Measurements from ENCODE around the gene PSAPL1.

PSAPL1 gene

GRCh38 chr4:7430368-7430964, 4.3 kb downstream of the PSAPL1 start:
- DNase-seq = no peak

- no peak for DNase-seq
Observed at GRCh38 chr4:7429601-7430078, 5.1 kb downstream of the PSAPL1 start.

DNA sequence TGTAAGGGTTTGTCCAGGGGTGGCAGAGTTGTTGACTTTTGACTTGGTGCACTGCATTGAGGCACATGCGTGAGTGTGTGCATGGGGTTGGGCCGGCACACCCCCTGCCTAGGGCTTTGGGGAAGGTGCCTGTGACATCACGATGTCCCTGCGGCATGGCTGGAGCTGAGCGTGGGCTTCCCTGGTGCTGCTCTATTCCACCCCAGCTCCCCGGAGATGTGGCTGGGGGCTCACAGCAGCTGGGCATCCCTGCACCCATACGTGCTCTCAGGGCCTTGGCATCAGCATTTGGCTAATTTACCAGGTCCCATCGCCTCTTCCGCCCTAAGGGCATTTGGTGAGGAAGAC, 5.7 kb downstream of the PSAPL1 start:
- DNase-seq = no peak

DNA sequence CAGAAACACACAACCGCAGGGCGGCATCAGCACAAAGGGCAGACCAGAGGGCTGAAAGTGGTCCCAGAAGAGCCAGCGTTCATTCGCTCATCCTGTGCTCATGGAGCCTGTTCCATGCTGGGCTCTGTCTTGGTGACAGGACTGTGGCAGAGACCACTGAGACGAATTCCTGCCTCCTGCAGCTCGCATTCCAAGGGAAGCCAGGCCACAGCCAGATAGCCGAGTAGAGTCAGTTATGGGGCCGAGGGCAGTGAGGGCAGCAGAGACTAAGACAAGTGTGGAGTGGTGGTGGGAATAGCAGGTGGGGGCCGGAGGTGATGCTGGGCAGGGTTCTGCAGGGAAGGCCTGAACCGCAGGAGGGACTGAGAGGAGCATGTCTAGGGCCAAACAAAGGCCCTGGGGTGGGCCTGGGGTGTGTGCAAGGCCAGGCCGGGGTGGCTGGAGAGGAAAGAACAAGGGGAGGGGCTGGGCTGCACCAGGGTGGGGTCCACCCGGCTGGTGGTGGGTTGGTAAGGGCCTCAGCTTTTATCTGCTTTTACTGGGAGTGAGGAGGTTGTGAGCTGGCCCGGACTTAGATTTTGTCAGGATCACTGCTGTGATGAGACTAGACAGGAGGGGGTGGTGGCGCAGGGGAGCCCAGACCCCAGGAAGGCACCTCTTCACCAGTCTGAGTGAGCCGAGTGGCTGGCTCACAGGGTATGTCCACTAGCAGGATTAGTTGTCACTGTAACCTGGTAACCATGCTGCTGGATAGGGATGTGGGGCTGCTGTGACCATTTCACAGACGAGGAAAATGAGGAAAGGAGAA, 6.3 kb downstream of the PSAPL1 start:
- DNase-seq = no peak

GRCh38 chr4:7427831-7428260, 6.9 kb downstream of the PSAPL1 start:
- DNase-seq = no peak

GRCh38 chr4:7427361-7427760, 7.4 kb downstream of the PSAPL1 start:
- no peak for DNase-seq

DNA sequence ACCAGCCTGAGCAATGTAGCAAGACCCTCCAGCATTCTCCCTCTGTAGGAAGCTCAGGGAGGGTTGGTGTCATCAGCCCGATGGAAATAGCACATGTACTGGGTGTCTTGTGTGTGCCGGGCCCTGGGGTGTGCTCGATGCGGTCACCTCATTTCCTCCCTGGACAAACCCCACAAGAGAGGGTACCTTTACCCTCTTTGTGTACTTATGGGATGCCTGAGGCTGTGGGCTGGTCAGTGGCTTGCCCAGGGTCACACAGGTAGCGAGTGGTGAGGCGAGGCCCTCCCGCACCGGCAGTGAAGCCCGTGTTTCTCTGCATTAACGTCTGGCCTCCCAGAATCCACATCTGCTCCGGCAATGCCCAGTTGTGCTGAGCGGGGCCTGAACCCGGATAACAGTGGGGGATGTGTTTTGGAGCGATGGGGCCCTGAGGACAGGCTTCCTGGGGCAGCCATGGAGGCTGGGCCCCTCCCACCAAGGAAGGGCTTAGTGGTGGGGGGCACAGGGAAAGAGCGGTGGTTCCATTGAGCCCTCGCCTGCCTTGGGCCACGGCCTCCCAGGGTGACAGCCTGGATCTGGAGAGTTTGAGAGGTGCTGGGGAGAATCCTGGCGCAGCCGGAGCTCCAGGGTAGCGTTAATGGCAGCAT, 8.1 kb downstream of the PSAPL1 start:
- DNase-seq = no peak

DNA sequence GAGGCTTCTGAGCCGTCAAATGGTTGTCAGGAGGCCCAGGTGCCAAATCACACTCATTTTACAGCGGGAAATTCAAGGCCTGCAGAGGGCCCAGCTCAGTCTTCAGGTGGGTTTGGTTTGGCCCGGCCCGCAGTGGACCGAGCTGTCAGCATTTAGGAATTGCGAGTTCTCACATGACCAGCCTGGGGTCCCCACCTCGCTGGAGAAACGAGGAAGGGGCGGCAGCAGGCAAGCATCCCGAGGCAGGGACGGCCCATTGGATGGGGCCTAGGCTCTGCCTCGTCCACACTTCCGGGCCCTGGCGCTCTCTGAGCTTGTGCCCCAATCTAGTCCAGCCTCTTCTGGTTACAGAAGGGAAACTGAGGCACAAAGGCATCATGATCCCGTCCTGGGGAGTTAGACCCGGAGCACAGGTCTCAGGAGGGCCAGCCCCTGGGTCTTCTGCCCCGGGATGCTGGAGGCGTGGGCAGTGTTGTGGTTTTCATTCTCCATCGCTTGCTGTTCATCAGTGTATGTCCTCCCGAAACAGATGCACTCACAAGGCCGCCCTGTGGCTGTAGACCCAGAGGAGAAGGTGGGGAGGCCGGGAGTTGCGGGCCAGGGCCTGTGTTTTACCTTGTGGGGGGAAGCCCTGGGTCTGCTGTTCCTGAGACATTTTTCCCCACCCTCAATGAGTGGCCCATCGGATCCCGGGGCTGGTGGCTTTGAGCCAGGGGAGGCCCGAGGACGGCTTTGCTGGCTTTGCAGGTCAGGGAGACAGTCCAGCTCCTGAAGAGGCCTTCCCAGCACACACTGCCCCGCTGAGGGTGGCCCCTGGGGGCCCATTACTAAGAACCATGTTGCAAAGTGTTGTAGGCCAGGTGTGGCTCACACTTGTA, 8.9 kb downstream of the PSAPL1 start:
- no peak for DNase-seq

DNA sequence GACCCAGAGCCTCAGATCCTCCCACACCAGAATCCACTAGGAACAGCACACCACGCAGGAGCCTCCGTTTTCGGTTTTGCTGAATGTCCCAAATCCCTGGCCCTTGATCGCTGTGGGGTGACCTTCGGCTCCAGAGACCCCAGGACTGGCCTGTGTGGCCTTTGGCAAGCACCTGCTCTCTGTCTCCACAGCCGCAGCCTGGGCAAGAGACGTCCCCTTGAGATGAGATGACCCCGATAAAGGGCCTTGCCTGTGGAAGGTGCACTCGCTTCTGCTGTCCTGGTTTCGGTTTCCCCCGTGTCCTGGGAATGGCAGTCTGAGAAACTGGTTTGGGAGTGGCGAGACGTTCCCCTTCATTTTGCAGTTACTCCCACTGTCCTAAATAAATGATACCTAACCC, 9.6 kb downstream of the PSAPL1 start:
- no peak for DNase-seq

GRCh38 chr4:7424553-7425111, 10.1 kb downstream of the PSAPL1 start:
- DNase-seq = no peak

GRCh38 chr4:7423801-7424552, 10.8 kb downstream of the PSAPL1 start:
- DNase-seq = no peak

DNA sequence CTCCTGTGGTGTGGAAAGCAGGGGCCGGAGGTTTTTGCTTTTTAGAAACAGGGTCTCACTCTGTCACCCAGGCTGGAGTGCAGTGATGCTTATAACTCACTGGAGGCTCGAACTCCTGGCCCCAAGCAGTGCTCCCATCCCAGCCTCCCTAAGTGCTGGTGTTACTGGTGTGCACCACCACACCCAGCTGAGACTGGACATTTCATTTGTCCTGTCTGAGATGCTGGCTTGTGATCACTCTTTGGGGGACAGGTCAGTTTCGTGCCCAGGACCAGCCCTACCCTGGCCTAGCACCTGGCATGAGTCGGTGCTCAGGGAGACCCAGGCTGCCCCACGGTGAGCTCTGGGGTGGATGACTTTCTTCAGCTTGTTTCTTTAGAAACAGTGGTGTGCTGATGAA, 11.3 kb downstream of the PSAPL1 start:
- DNase-seq = no peak

DNA sequence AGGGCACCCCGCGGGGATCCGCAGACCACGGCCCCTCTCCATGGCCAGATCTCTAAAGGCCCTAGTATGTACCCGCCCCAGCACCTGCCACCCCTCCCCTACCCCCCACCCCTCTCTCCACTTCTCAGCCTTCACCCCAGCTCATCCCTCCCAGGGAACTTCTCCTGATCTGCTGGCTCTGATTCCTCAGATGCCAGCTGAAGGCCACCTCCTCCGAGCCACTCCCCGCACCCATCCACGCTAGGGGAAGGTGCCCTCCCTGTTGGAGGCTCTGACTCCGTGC, 11.9 kb downstream of the PSAPL1 start:
- no peak for DNase-seq

- DNase-seq = no peak
Observed at GRCh38 chr4:7422151-7422897, 12.4 kb downstream of the PSAPL1 start.

DNA sequence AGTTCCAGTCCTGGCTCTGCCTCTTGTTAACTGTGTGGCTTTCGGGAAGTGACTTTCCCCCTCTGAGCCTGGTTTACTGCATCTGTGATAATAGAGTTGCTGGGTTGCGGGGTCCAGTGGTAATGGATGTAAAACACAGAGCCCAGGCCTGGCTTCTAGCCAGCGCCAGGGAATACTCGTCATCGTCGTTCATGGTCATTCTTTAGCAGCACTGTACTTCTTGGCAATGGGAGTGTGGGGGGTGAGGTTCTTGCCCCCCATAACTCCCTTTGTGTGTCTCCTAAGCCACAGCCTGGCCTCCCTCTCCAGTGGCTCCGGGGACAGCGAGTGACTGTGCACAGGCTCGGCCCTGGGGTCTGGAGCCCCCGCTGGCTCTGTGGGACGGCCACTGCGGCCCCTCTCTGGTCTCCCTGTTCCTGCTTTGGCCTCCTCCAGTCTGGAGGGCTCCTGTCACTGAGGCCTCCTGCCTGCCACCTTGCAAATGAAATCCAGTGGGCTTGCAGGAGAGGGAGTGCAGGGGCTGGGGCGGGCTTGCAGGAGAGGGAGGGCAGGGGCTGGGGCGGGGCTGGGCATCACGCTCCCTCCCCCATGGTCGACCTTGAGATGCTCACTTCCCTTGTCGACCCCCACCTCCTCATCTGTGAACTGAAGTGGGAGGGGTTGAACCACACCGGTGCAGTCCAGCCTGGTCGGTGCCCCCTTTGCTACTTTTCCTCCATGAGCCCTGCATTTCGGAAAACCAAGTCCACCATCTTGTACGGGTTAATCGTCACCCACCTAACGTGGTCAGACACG, 13.2 kb downstream of the PSAPL1 start:
- DNase-seq = no peak

- DNase-seq = no peak
Observed at GRCh38 chr4:7420661-7421040, 14.1 kb downstream of the PSAPL1 start.

DNA sequence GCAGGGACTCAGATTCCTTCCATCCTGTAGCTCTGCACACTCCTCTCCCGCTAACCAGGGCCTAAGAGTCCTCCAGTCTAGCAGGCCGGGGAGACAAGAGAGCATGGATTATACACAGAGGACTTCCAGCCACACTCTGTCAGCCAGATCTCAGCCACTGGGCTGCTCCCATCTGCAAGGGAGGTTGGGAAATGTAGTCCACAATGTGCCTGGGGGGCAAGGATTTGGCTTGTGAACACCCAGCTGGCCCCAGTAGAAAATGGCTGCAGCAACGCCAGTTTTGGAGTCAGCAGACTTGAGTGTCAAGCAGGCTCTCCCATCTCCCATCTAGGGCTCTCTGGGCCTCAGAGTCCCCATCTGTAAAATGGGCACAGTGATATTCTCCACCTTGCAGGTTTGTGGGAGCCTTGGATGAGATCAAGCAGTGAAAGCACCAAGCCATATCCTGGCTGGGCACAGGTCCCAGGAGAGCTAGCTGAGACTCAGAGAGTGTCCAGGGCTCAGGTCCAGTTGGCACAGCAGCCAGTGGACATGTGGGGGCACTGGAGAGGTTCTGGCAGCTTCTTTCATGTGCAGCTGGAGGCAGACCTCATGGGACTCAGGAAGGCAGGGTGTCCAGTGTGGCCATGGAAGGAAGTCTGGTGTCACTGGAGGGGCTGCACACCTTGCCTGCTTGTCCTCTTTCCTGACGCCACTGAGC, 14.6 kb downstream of the PSAPL1 start:
- no peak for DNase-seq

- no peak for DNase-seq
Observed at GRCh38 chr4:7418131-7418943, 16.4 kb downstream of the PSAPL1 start.

- DNase-seq = no peak
Observed at GRCh38 chr4:7417639-7418038, 17.1 kb downstream of the PSAPL1 start.

All from EL (cell line).